ENCODE results near the gene CRYBA4.
"Not testable (repeated sequence)": the region's sequence is repeated elsewhere in the genome, so short reads cannot be mapped to it uniquely, and the experiment has no call there.

Gene CRYBA4

DNA sequence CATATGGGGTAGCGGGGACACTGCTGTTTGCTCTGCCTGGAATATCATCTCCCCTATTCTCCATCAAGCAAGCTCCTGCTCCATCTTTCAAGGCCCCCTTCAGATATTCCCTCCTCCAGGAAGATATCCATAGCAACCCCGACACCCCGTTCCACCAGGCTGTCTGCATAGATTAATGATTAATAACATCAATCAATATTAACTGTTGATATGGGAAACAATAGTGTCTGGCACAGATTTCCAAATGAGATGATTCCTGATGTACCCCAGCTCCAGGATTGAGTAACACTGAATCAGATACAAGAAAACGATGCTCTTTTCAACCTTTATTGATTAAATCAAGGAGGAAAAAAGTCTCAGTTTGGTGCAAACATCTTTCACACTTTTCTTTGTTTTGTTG is 24.3 kb upstream of the CRYBA4 start:
- no peak for DNase-seq

DNA sequence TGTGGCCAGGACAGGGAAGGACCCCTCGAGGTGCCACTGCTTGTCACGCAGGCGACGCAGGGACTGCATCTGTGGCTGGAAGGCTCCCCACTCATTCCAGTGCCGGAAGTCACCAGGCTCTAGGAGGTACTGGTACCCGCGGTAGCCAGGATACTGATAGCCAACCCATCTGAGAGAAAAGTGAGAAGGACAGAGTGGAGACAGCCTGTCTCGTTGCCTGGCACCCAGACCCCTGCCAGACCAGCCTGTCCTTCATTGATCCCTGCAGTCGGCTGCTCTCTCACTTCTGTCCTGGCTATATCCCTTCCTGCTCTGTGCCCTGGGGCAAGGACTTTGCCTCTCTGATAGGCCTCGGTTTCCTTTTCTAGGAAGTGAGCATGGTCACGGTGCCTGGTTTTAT is 22.3 kb upstream of the CRYBA4 start:
- DNase-seq, result no peak

DNA sequence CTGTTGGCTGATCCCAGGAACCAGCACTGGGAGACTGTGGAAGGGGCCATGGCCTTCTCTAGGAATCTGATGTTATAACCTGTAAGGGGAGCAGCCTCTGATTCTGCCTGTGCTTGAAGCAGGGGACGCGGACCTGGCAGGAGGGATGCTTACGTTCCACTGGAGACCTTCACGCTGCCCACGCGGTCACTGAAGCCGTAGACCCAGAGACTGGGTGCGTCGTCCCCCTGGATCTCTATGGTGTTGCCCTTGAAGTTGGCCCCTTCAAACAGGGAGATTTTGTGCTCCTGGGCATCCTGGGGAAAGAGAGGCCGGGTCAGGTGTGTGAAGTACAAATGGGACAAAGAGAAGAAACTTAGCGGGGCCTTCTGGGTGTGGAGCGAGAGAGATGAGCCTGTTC is 20.0 kb upstream of the CRYBA4 start:
- DNase-seq, result no peak

DNA sequence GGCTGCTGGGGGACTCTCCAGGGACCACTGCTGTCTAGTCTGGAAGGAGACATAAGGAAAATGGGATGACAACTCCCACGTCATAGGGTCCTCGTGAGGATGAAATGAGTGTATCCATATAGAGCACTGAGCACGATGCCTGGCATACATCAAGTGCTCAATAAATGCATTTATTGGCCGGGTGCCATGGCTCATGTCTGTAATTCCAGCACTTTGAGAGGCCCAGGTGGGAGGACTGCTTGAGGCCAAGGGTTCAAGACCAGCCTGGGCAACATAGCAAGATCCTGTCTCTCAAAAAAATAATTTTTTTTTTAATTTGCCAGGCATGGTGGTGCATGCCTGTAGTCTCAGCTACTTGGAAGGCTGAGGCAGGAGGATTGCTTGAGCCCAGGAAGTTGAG is 19.6 kb upstream of the CRYBA4 start:
- no peak for DNase-seq

DNA sequence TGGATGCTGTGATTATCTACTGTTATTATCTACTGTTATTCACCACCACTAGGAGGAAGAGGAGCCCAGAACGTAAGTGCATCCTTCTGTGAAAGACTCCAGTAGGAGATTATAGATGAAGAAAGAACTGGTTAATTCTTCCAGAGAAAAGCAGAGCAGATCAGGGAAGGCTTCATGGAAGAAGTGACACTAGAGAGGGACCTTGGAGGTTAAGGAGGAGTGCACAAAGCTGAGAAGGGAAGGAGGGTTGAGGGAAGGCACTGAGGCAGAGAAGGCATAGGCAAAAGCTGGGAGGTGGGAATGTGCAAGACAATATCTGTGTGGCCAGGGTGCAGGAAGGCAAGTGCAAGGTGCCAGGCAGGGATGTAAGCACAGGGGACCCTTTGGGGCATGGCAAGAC is 17.4 kb upstream of the CRYBA4 start:
- DNase-seq, result no peak

DNA sequence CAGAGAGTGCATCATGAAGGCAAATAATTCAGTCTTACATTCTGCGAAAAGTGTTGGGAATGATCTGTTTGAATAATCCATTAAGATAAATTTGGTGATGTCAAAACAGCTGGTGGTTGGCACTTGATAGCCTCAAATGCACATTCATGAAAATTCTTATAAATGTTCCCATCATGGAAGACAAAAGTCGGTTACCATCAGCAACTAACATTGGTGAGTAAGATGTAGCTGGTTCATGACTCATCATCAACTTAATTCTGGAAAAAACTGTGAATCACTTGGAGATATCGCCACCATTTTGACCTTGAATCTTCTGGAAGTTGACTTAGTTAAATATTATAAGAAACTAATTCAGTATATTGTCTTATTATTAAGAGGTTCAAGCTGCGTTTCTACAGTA is 15.2 kb upstream of the CRYBA4 start:
- DNase-seq, result no peak

DNA sequence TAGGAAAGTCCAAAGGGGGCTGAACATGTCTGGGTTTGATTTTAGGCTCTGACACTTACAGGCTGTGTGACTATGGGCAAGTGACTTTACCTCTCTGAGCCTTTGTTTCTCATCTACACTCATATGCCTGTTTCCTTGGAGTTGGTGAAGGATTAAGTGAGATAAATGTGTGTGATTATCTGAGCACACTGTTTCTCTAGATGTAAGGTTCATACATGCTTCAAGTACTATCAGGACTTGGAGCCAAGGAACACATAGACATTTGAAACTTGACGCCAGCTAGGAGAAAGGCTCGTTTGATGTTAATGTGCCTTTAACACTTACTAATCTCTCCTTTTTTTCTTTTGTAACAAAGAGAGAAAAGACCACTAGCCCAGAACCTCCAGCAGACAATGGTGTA is 13.6 kb upstream of the CRYBA4 start:
- no peak for DNase-seq

DNA sequence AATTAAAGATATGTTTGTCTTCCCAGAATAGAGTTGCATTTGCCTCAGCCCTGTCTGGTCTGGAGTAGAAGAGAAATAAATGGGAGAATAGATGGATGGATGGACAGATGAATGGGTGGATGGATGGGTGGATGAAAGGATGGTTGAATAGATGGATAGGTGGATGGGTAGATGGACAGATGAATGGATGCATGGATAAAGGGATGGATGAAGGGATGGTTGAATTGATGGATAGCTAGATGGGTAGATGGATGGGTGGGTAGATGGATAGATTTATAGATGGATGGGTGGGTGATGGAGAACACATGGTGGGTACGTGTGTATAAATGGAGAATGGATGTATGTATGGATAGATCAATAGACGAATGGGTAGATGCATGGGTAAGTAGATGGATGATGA is 12.5 kb upstream of the CRYBA4 start:
- DNase-seq, result no peak

DNA sequence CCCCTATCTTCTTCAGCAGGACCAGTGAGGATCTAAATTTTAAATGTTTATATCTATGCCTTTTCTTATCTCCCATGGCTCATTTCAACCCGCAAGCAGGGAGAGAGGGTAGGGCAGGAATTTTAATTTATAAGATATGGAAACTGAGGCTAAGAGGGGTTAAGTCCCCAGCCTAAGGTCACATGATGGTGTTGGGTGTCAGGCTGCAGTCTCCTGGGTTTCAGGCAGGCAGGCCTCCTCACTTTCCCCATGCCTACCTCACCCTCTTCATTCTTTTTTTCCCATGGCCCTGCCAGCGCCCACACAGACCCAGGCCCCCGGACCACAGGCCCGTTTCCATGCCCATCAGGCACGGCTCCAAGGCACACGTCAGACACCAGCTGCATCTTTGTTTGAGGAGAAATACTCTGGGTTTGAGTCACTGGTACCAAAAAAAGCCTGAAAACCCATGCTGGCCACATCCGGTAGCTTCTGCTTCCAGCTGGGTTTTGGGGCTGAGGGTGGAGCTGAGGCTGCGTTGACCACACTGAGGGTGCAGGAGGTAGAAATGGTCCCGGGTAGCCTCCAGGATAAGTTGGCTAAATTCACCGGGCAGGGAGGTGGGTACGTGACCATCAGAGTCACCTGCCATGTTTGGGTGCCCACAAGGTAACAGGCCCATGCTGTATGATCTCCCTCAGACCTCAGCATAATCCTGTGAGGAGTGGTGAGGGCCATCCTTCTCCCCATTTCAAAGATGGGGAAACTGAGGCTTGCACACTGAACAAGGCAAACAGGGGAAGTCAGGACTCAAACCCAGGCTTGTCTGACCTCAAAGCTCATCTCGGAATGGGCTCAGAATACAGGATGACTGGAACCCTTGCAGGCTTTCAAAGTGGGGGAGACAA is 11.4 kb upstream of the CRYBA4 start:
- no peak for DNase-seq

DNA sequence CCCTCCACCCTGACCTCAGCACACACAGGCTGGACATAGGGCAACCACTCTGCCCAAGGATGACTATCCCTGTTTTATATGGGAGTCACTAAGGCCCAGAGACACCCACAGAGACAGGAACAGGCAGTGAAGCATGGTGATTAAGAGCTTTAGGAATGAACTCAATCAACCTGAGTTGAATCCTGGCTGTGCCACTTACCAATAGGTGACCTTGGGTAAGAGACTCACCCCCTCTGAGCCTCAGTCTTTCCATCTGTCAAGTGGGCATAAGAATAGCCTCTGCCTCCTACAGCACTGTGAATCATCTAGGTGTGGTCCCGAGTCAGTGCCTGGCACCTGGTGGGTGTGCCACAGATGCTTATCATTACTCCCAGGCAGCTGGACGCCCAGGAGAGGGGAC is 10.8 kb upstream of the CRYBA4 start:
- DNase-seq, result no peak

DNA sequence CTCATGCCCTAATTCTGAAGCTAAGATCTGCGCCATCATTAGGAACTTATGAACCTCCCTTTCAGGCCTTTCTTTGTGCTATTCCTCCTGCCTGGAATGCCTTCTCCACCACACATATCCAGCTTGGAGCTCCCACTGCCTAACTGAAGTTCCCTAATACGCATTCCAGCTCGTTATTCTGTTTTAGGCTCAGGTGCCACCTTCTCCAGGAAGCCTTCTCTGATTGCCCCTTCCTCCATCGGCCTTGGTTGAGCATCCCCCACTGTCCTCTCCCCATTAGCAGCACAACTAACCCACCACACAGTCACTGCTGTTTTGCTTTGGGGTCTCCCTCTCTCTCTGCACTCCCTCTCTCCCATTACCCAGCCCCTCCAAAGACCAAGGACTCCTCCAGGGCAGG is 9.1 kb upstream of the CRYBA4 start:
- no peak for DNase-seq

DNA sequence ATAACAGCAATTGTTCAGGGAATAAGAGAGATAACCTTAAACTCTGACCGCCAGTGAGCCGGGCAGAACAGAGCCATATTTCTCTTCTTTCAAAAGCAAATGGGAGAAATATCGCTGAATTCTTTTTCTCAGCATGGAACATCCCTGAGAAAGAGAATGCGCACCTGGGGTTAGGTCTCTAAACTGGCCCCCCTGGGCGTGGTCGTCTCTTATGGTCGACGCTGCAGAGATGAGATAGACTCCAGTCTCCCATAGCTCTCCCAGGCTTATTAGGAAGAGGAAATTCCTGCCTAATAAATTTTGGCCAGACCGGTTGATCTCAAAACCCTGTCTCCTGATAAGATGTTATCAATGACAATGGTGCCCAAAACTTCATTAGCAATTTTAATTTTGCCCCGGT is 8.0 kb upstream of the CRYBA4 start:
- not testable (repeated sequence) for DNase-seq

DNA sequence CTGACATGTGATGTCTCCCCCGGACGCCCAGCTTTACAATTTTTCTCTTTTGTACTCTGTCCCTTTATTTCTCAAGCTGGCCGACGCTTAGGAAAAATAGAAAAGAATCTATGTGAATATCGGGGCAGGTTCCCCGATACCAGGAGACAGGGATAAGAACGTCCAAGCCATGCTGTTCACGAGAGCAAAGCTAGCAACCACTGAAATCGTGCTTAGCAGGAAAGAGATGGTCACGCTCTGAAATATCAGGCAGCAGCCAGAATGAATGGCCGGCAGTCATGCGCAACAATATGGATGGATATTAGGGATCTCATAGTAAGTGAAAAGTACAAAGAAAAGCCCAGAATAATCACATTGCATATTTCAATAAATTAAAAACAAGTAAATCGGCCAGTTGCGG is 7.4 kb upstream of the CRYBA4 start:
- DNase-seq, result no peak

DNA sequence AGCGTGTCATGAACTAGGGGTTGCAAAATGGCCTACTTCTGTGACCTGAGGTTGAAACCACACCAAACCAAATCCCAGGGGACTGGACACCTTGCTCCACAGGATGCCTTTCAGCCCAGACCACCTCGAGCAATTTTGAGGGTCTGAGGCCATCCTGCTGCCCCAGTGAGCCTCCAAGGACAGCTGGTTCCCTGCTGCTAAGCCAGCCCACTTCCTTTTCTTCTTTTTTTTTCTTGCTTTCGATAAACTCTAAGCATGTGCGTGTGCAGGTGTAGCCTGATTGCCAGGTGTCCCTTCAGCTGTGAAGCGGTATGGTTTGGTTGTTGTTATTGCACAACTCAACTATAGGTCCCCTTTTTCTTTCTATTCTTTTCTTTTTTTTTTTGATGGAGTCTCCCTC is 6.6 kb upstream of the CRYBA4 start:
- DNase-seq, result no peak

DNA sequence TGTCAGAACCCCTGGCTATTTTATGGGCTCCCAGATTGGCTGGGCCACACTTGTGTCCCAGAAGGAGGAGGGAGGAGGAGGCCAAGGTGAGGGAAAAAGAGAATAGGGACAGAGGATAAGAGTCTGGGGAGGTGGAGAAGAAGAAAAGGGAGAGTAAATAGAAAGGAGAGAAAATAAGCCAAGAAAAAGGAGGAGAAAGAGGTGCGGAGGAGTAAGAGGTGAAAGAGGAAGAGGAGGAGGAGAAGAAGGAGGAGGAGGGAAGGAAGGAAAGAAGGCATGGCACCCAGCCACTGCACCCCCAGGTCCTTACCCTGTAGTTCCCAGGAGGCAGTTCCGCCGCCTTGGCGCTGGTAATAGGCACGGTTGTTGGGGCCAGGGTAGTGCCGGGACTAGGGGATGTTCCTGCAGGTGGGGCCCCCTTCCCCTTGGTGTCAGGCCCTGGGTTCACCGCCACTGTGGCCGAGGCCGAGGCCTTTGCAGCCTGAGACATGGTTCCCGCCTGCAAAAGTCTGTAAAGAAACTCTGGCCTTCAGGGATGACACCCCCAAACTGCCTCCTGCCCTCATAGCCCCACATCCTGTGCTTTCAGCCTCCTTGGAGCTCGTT is 5.8 kb upstream of the CRYBA4 start:
- no peak for DNase-seq

DNA sequence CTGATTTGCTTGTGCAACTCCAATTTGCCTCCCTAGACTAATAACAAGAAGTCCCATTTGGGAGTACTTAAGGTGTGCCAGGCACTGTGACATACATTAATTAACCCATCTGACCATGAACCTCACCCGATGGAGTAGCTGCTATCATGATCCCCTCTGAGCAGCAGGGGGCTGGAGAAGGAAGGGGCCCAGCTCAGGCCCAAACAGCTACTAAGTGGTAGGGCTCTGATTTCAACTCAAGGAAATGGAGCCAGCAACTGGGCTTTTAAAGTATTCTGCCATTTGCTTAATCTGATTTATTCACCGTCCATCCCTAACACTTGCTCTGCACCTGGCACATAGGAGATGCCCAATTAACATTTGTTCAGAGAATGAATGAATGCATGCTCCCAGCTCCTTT is 5.1 kb upstream of the CRYBA4 start:
- DNase-seq, result no peak

DNA sequence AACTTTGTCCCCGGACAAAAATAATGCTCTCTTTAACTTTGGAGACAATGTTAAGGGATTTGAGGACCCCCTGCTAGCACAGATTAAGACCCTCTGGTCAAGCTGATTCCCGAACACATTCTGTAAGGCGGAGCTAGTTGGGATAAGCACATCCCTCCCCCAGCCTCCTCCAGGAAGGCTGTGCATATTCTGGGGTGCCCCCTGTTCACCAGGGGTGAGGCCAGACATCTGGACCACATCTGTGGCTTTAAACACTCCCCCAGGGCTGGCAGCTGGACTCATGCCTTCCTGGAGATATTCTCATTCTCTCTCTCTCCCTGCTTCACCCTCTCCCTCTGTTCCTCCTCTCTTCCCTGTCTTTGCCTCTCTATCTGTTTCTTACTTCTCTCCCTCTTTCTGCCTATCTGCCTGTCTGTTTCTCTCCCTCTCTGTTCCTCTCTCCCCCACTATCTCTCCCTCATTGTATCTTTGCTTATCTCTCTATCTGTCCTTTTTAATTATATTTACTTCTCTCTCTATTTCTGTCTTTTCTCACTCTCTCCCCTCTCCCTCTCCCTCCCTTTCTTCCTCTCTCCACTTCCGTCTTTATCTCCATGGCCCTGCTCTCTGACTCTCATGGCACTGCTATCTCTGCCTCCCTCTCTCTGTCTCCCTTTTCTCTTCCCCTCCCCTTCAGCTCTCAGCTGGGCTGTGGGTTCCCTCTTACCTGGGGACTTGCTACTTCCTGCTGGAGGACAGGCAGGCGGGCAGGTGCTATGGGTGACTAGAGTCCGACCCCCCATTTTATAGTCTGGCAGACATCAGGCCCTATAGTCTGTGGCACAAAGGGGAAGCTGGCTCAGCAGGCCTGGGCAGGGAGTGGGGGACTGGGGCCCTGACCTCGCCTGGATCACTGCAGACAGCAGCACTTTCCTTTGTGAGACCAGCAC is 4.2 kb upstream of the CRYBA4 start, which contains the start of gene CRYBB1:
CRYBB1 (minus strand) TSS at position 757 of the 929 bp plus-strand sequence. CDS start 1,708 bp downstream, outside the sequence.
- no peak for DNase-seq

DNA sequence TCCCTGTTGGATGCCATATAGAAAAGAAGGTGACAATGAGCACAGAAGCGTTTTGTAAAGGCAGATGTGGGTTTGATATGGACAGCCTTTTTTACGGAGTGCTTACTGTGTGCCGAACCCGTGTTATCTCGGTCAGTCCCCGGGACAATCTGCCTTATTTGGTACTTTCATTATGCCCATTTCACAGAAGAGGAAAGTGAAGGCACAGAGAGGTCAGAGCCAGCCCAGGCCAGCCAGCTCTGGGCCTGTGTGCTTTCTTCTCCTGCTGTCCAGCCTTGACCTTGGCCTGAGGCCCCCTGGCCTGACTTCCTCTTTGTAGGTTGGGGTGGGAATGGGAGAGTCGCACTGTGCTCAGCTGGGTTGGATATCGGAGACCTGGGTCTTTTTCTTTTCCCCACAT is 3.3 kb upstream of the CRYBA4 start:
- DNase-seq, result no peak

DNA sequence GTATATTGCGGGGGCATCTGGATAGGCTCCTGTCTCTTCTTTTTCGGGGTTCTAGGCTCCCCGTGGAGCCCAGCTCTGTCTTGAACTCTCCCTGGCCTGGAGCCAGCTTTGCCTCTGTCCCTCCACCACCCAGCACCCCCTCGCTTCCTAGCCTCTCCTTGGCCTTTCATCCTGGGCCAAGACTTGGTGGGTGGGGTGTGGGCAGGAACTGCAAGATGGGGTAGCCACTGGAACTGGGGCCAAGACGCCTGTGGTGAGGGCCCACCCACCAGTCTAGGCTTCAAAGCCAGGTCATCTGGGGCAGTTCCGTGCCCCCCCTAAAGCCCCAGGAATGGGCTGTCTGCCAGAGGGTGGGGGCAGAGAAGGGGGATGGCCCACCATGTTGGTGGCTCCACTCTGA is 2.3 kb upstream of the CRYBA4 start:
- DNase-seq, result no peak

DNA sequence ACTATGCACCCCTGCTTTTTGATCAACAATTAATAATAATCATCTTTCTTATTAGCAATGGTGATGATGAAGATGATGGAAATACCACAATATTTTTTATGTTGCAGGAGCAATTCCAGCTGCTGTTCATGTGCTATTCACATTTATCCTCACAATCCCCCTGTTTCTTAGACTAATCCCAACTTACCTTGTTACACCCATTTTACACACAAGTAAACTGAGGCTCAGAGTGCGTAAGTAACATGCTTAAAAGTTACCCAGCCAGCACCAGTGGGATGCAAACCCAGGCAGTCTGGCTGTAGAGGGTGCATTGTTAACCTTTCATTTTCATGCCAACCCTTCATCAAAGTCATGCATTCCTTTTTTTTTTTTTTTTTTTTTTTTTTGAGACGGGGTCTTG is 1.6 kb upstream of the CRYBA4 start:
- no peak for DNase-seq

DNA sequence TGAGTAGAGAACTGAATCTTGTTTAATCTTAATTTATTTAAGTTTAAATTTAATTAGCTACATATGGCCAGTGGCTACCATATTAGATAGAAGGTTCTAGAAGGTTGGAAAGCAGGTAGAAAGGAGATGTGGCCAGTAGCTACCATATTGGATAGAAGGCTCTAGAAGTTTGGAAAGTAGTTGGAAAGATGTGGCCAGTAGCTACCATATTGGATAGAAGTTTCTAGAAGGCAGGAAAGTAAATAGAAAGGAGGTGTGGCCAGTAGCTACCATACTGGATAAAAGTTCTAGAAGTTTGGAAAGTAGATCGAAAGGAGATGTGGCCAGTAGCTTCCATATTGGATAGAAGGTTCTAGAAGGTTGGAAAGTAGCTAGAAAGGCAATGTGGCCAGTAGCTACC is 2.2 kb downstream of the CRYBA4 start:
- DNase-seq, result no peak

DNA sequence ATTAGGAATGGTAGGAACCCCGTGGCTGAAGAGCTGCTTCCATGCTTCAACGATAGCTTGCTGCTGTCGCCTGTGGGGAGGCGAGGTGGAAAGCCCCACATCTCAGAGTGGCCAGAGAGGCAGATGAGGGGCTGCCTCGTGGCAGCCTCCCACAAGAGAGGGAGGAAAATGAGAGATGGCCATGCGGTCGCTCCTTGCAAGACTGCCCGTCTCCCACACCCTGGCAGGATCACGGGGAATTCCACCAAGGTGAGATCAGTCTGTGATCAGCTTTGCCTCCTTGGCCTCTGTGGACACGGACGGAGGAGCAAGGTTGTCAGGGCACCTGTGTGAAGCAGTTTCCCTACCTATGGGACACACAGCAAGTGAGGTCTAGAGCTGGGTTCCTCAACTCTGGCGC is 3.0 kb downstream of the CRYBA4 start:
- no peak for DNase-seq

DNA sequence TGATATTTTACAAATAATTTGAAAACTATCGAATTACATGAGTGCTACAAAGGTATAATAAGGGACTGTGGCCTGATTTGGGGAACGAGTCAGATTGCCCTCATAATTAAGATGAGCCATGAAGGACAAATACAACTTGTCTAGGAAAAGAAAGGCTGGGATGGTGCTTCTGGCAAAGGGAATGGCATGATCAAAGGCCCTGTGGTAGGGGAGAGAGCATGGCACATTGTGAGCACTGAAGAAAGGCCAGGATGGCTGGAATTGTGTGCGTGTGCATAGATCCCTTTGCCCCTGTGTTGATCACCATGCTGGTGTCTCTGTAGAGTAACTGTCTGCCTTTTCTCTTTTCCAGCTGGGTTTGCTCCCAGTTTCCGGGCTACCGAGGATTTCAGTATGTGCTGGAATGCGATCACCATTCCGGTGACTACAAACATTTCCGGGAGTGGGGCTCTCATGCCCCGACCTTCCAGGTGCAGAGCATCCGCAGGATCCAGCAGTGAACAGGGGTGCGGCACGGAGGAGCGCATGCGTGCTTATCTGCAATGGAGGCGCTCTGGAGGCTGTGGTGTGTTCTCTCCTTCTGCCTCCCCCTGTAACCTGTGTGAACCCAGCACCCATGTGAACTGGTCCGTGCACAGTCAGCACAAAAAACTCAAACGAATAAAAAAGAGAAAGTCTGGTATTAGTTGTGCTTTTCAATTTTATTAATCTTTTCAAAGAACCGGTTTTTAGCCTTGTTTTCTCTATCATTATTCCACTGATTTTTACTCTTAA is 8.4 kb downstream of the CRYBA4 start:
- no peak for DNase-seq
